Activated CD8-positive, alpha-beta T cell treated with anti-CD3 and anti-CD28 coated beads, Interleukin-2, amount 10 ng/mL, durations not matched to agents 7 days and 5 days (primary cell): ENCODE results near the gene MTMR11. TPM values are rescaled to one million over a fixed set of nuclear protein-coding genes. Genes with fewer than 3 reads are reported as not detected.
"Not testable (repeated sequence)": the region's sequence is repeated elsewhere in the genome, so short reads cannot be mapped to it uniquely, and the experiment has no call there.

ENCODE experiments used
- ATAC-seq: fragments of 150-1000 bp; cut with Tn5 transposase; one replicate; pipeline ENCODE4 v1.10.0; 2021; ENCODE audit warnings: moderate library complexity
- CTCF ChIA-PET: fragments of 350-600 bp; sonication (Branson Sonifier 250); formaldehyde crosslinking; loops from one replicate; lab custom pipeline; 2021; ENCODE audit warnings: antibody characterized with exemption; lab: Charles Lee
- POLR2A ChIA-PET: fragments of 350-600 bp; sonication (Branson Sonifier 250); formaldehyde crosslinking; loops from one replicate; lab custom pipeline; 2021; ENCODE audit warnings: antibody characterized with exemption; lab: Charles Lee
- DNase-seq: peaks from one replicate; pipeline ENCODE4 v3.0.0-alpha.2; 2020
- H3K27ac Mint-ChIP-seq: one replicate; pipeline ENCODE4 v1.8.0; 2021; ENCODE audit warnings: mild to moderate bottlenecking, mixed read lengths
- H3K27me3 Mint-ChIP-seq: one replicate; pipeline ENCODE4 v1.8.0; 2021; ENCODE audit warnings: low read depth, mixed read lengths
- H3K36me3 Mint-ChIP-seq: one replicate; pipeline ENCODE4 v1.8.0; 2021; ENCODE audit warnings: low read depth, mixed read lengths
- H3K4me1 Mint-ChIP-seq: one replicate; pipeline ENCODE4 v1.8.0; 2021; ENCODE audit warnings: low read depth, mixed read lengths
- H3K4me3 Mint-ChIP-seq: one replicate; pipeline ENCODE4 v1.8.0; 2021; ENCODE audit warnings: mild to moderate bottlenecking, mixed read lengths
- H3K9me3 Mint-ChIP-seq: one replicate; pipeline ENCODE4 v1.8.0; 2022; ENCODE audit warnings: mixed read lengths; ENCODE audit not compliant: insufficient read depth
- total RNA-seq, 2 experiments: library from RNA; stranded (reverse); gene quantifications; one replicate each; pipeline ENCODE4 v1.2.3, GENCODE V29; 2021

MTMR11 gene
- total RNA-seq, 2 experiments from 2014 or later: 1.0 to 1.2 TPM

- H3K9me3 Mint-ChIP-seq: no peaks in the 10 kb centered on the region
- peak within 1 kb of the TSS; percentile 95 for H3K27ac Mint-ChIP-seq
- ATAC-seq (peak; percentile 97), DNase-seq (peak; percentile 90)
- H3K36me3 Mint-ChIP-seq: peaks cover 21% of the 10 kb centered on the region
- peaks cover 38% of the 10 kb centered on the region for H3K4me1 Mint-ChIP-seq
- H3K27me3 Mint-ChIP-seq: no peaks in the 10 kb centered on the region
- CTCF ChIA-PET: interaction anchor here (1.0 to 1.5 kb wide), 2 partner anchors 11 to 62 kb away, joined by 3 to 4 read pairs; no protein-coding TSS in a partner anchor
- POLR2A ChIA-PET: interaction anchor here (0.5 to 5.1 kb wide), 6 partner anchors 9 to 288 kb away, joined by 3 to 105 read pairs (median 3); partner anchors contain the start of gene VPS45
- peak within 1 kb of the TSS; percentile 85 for H3K4me3 Mint-ChIP-seq
Observed at GRCh38 chr1:149899460-149900284, 37.0 kb downstream of the MTMR11 start, which contains the start of gene BOLA1. Gene BOLA1 (plus strand): TSS chr1:149899568. CDS start chr1:149900060, 492 bp downstream.

DNA sequence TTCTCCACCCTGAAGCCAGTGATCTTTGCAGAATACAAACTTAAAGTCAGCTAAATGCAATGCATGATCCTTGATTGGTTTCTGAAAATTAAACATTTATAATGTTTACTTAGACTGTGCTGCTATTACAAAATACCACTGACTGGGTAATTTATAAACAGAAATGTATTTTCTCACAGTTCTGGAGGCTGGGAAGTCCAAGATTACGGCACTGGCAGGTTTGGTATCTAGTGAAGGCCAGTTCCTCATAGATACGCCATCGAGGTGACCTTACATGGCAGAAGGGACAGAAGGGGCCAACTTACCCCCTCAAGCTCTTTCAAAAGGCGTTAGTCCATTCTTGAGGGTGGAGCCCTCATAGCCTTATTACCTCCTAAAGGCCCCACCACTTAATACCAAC lies 40.1 kb downstream of the MTMR11 start:
- Mint-ChIP-seq H3K4me3 (no peak overlapping the region), H3K9me3 (no peaks in the 10 kb centered on the region), H3K27me3 (no peaks in the 10 kb centered on the region), H3K27ac (no peak overlapping the region), H3K4me1 (peaks cover 29% of the 10 kb centered on the region), H3K36me3 (peaks cover 10% of the 10 kb centered on the region)
- ATAC-seq (no peak), DNase-seq (no peak)
- POLR2A ChIA-PET: interaction anchor here (2.2 kb wide), 1 partner anchor 9 kb away, joined by 22 read pairs; a partner anchor contains a TSS
- CTCF ChIA-PET: no interaction called here

GRCh38 chr1:149888999-149889289 lies 47.7 kb downstream of the MTMR11 start:
- CTCF ChIA-PET: interaction anchor here (0.6 to 2.7 kb wide), 20 partner anchors 11 to 678 kb away, joined by 3 to 34 read pairs (median 4); partner anchors contain the start of genes OTUD7B and VPS45
- no peaks in the 10 kb centered on the region for H3K9me3 Mint-ChIP-seq
- no peak for DNase-seq
- H3K27ac Mint-ChIP-seq: no peak overlapping the region
- no peaks in the 10 kb centered on the region for H3K36me3 Mint-ChIP-seq
- no peak overlapping the region for H3K4me3 Mint-ChIP-seq
- POLR2A ChIA-PET: interaction anchor here (0.7 to 7.3 kb wide), 16 partner anchors 12 to 345 kb away, joined by 3 to 310 read pairs (median 33); partner anchors contain the start of genes ANP32E, BOLA1, PLEKHO1 and SF3B4
- ATAC-seq: no peak
- H3K27me3 Mint-ChIP-seq: no peaks in the 10 kb centered on the region
- H3K4me1 Mint-ChIP-seq: peaks cover 9% of the 10 kb centered on the region

GRCh38 chr1:149888247-149888998 lies 48.3 kb downstream of the MTMR11 start:
- Mint-ChIP-seq H3K27ac (no peak overlapping the region), H3K4me1 (peaks cover 9% of the 10 kb centered on the region), H3K27me3 (no peaks in the 10 kb centered on the region), H3K9me3 (no peaks in the 10 kb centered on the region), H3K4me3 (no peak overlapping the region), H3K36me3 (no peaks in the 10 kb centered on the region)
- ChIA-PET POLR2A (interaction anchor here (0.5 to 7.3 kb wide), 50 partner anchors 8 to 1274 kb away, joined by 3 to 310 read pairs (median 6); partner anchors contain the start of genes ANP32E, BOLA1, OTUD7B and PLEKHO1), CTCF (interaction anchor here (0.6 to 2.7 kb wide), 23 partner anchors 12 to 679 kb away, joined by 3 to 34 read pairs (median 4); partner anchors contain the start of genes OTUD7B and VPS45)
- DNase-seq: peak; percentile 92
- peak; percentile 28 for ATAC-seq

DNA sequence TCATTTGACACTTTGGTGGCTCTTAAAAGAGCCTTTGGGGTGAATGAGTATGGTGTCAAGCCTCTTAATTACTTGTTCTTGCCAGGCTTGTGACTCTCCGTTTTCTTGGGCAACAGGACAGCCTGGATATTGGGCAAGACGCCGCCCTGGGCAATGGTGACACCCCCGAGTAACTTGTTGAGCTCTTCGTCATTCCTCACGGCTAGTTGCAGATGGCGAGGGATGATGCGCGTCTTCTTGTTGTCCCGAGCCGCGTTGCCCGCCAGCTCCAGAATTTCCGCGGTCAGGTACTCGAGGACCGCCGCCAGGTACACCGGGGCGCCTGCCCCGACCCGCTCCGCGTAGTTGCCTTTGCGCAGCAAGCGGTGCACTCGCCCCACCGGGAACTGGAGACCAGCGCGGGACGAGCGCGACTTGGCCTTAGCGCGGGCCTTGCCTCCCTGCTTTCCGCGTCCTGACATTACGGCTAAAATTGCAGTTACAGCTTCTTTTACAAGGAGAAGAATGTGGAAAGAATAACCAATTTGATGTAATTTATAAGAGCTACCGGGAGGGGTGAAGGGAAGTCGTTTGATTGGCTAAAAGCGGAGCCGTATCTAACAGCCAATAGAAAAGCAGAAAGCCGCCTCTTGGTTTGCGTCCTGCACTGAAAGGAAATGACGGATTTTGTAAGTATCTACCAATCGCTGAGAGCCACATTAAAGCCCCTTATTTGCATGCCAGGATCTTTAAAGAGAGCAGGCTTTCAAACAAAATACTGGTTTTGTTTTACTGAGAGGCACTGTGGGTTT lies 49.0 kb downstream of the MTMR11 start:
- H3K27ac Mint-ChIP-seq: no peak overlapping the region
- DNase-seq: peak; percentile 91
- H3K9me3 Mint-ChIP-seq: no peaks in the 10 kb centered on the region
- ATAC-seq: peak; percentile 54
- H3K4me1 Mint-ChIP-seq: peaks cover 9% of the 10 kb centered on the region
- no peak overlapping the region for H3K4me3 Mint-ChIP-seq
- H3K27me3 Mint-ChIP-seq: no peaks in the 10 kb centered on the region
- CTCF ChIA-PET: interaction anchor here (0.7 to 2.7 kb wide), 18 partner anchors 20 to 680 kb away, joined by 3 to 34 read pairs (median 6); partner anchors contain the start of genes OTUD7B and VPS45
- H3K36me3 Mint-ChIP-seq: no peaks in the 10 kb centered on the region
- POLR2A ChIA-PET: interaction anchor here (0.6 to 7.3 kb wide), 69 partner anchors 8 to 1274 kb away, joined by 3 to 310 read pairs (median 5); partner anchors contain the start of genes ANP32E, APH1A, BOLA1 and MCL1

DNA sequence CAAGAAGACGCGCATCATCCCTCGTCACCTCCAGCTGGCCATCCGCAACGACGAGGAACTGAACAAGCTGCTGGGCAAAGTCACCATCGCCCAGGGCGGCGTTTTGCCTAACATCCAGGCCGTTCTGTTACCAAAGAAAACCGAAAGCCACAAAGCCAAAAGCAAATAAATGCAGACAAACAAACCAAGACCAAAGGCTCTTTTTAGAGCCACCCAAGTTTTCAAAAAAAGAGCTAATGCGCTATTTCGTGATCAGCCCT lies 49.6 kb downstream of the MTMR11 start:
- H3K4me3 Mint-ChIP-seq, ATAC-seq, DNase-seq, H3K27me3 Mint-ChIP-seq, H3K9me3 Mint-ChIP-seq, H3K27ac Mint-ChIP-seq, H3K36me3 Mint-ChIP-seq: not testable (repeated sequence)
- peaks cover 13% of the 10 kb centered on the region for H3K4me1 Mint-ChIP-seq
- ChIA-PET POLR2A (interaction anchor here (0.7 to 7.3 kb wide), 61 partner anchors 8 to 690 kb away, joined by 3 to 310 read pairs (median 6); partner anchors contain the start of genes ANP32E, APH1A, BOLA1 and MCL1), CTCF (interaction anchor here (1.7 to 2.7 kb wide), 6 partner anchors 29 to 300 kb away, joined by 6 to 34 read pairs (median 8); no protein-coding TSS in a partner anchor)

- H3K9me3 Mint-ChIP-seq: no peaks in the 10 kb centered on the region
- ChIA-PET CTCF (interaction anchor here (1.1 to 2.7 kb wide), 4 partner anchors 29 to 347 kb away, joined by 4 to 8 read pairs (median 6); no protein-coding TSS in a partner anchor), POLR2A (interaction anchor here (0.7 to 7.3 kb wide), 62 partner anchors 8 to 691 kb away, joined by 3 to 310 read pairs (median 6); partner anchors contain the start of genes ANP32E, APH1A, BOLA1 and MCL1)
- no peak overlapping the region for H3K4me3 Mint-ChIP-seq
- ATAC-seq (peak; percentile 59), DNase-seq (peak; percentile 94)
- H3K27ac Mint-ChIP-seq: no peak overlapping the region
- H3K36me3 Mint-ChIP-seq: no peaks in the 10 kb centered on the region
- no peaks in the 10 kb centered on the region for H3K27me3 Mint-ChIP-seq
- peaks cover 19% of the 10 kb centered on the region for H3K4me1 Mint-ChIP-seq
Observed at GRCh38 chr1:149886396-149887195, 50.1 kb downstream of the MTMR11 start.

DNA sequence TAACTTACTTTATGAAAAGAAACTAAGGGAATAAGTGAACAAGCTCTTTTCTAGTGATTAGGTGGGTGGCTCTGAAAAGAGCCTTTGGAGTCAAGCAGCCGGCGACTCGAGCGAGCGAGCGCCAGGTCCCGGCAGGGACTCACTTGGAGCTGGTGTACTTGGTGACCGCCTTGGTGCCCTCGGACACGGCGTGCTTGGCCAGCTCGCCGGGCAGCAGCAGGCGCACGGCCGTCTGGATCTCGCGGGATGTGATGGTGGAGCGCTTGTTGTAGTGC lies 50.6 kb downstream of the MTMR11 start:
- ChIA-PET POLR2A (interaction anchor here (0.7 to 7.3 kb wide), 42 partner anchors 9 to 691 kb away, joined by 3 to 310 read pairs (median 12); partner anchors contain the start of genes ANP32E, APH1A, BOLA1 and MCL1), CTCF (interaction anchor here (1.1 to 1.4 kb wide), 2 partner anchors 165 to 348 kb away, joined by 4 to 5 read pairs; no protein-coding TSS in a partner anchor)
- not testable (repeated sequence) for H3K36me3 Mint-ChIP-seq, H3K27ac Mint-ChIP-seq, H3K27me3 Mint-ChIP-seq, H3K4me3 Mint-ChIP-seq, H3K9me3 Mint-ChIP-seq, DNase-seq
- ATAC-seq: peak; percentile 0
- H3K4me1 Mint-ChIP-seq: peaks cover 22% of the 10 kb centered on the region

GRCh38 chr1:149885339-149886120 lies 51.1 kb downstream of the MTMR11 start:
- no peaks in the 10 kb centered on the region for H3K36me3 Mint-ChIP-seq
- no peaks in the 10 kb centered on the region for H3K9me3 Mint-ChIP-seq
- ChIA-PET POLR2A (interaction anchor here (0.7 to 7.3 kb wide), 38 partner anchors 8 to 692 kb away, joined by 3 to 310 read pairs (median 15); partner anchors contain the start of genes ANP32E, APH1A, BOLA1 and MCL1), CTCF (interaction anchor here (1.1 to 1.8 kb wide), 4 partner anchors 42 to 348 kb away, joined by 4 to 5 read pairs (median 5); no protein-coding TSS in a partner anchor)
- no peak overlapping the region for H3K4me3 Mint-ChIP-seq
- peaks cover 22% of the 10 kb centered on the region for H3K4me1 Mint-ChIP-seq
- ATAC-seq (peak; percentile 12), DNase-seq (peak; percentile 88)
- no peaks in the 10 kb centered on the region for H3K27me3 Mint-ChIP-seq
- no peak overlapping the region for H3K27ac Mint-ChIP-seq
